Endothelial cell of umbilical vein (primary cell): ENCODE results near the gene CNTRL. TPM values are rescaled to one million over a fixed set of nuclear protein-coding genes. Genes with fewer than 3 reads are reported as not detected.

Source experiments
- BruUV-seq: library from RNA; stranded (reverse); fragments of 400-500 nt; replicated peaks from 2 replicates; lab custom pipeline; 2021; lab: Mats Ljungman, UMichigan
- CTCF ChIA-PET: fragments of 300-600, 350-600 bp; sonication (Branson Sonifier 250); formaldehyde crosslinking; loops from one replicate; lab custom pipeline; 2021; ENCODE audit warnings: antibody characterized with exemption, inconsistent platforms; lab: Charles Lee
- POLR2A ChIA-PET: fragments of 300-600, 350-600 bp; sonication (Branson Sonifier 250); formaldehyde crosslinking; loops from one replicate; lab custom pipeline; 2021; ENCODE audit warnings: antibody characterized with exemption, inconsistent platforms; lab: Charles Lee
- DNase-seq: peaks from one replicate; pipeline ENCODE4 v3.0.0-alpha.2; 2011; ENCODE audit warnings: low read depth, low spot score
- FAIRE-seq: peaks from 2 replicates; lab custom pipeline; 2011; peaks lifted over from hg19 to GRCh38; lab: Jason Lieb, UNC
- H2AFZ ChIP-seq: 2 replicates; pipeline ENCODE4 v1.6.0; 2012; ENCODE audit warnings: low read depth, low read length, control low read depth, inconsistent platforms
- H3K27ac ChIP-seq: 2 replicates; pipeline ENCODE4 v1.5.1; 2011; ENCODE audit warnings: low read depth, mild to moderate bottlenecking, control low read depth, low read length, moderate library complexity; ENCODE audit not compliant: insufficient read depth
- H3K27me3 ChIP-seq, 2 experiments: 2 replicates each; pipeline versions ENCODE4 v1.6.0 to v1.6.1; 2011; ENCODE audit warnings: low read length in 2 of 2, mixed read lengths in 1 of 2; ENCODE audit not compliant: control insufficient read depth in 2 of 2, insufficient read depth in 2 of 2
- H3K36me3 ChIP-seq, 2 experiments: 2 replicates in 1 of 2; 3 replicates in 1 of 2; pipeline ENCODE4 v1.5.1; 2011; ENCODE audit warnings: low read length in 2 of 2, mild to moderate bottlenecking in 1 of 2, moderate library complexity in 1 of 2; ENCODE audit not compliant: control insufficient read depth in 2 of 2, insufficient read depth in 2 of 2; ENCODE audit errors: extremely low read depth in 1 of 2
- H3K4me1 ChIP-seq: 3 replicates; pipeline ENCODE4 v1.5.1; 2011; ENCODE audit warnings: mild to moderate bottlenecking, low read length; ENCODE audit not compliant: control insufficient read depth, insufficient read depth; ENCODE audit errors: extremely low read depth
- H3K4me2 ChIP-seq: 2 replicates; pipeline ENCODE4 v1.6.1; 2011; ENCODE audit warnings: low read length, control low read depth, mixed read lengths; ENCODE audit not compliant: insufficient read depth
- H3K4me3 ChIP-seq, 3 experiments: fragments of 200-600 bp in 1 of 3; sonication (generic), shearing (Covaris generic) in 1 of 3; replicated peaks in 1 of 3; 2 replicates each; pipeline ENCODE4 v1.5.1; 2011 to 2016; ENCODE audit warnings: control low read depth in 3 of 3, low read length in 3 of 3, mild to moderate bottlenecking in 2 of 3, inconsistent platforms in 1 of 3, low read depth in 1 of 3, moderate library complexity in 1 of 3; ENCODE audit not compliant: insufficient read depth in 1 of 3
- H3K79me2 ChIP-seq: 2 replicates; pipeline ENCODE4 v1.6.0; 2012; ENCODE audit warnings: low read length, inconsistent platforms; ENCODE audit not compliant: control insufficient read depth, insufficient read depth
- H3K9ac ChIP-seq: replicated peaks from 2 replicates; pipeline ENCODE3; 2011; ENCODE audit warnings: low read length, control low read depth; ENCODE audit not compliant: insufficient read depth; ENCODE audit errors: extremely low read depth
- H3K9me1 ChIP-seq: replicated peaks from 3 replicates; pipeline ENCODE4 v1.6.0; 2011; ENCODE audit warnings: mild to moderate bottlenecking, low read length; ENCODE audit not compliant: control insufficient read depth, insufficient read depth; ENCODE audit errors: extremely low read depth
- H3K9me3 ChIP-seq: replicated peaks from 2 replicates; pipeline ENCODE4 v1.5.1; 2012; ENCODE audit warnings: low read length, inconsistent platforms; ENCODE audit not compliant: control insufficient read depth, insufficient read depth
- H4K20me1 ChIP-seq: replicated peaks from 2 replicates; pipeline ENCODE3; 2011; ENCODE audit warnings: mild to moderate bottlenecking, low read length; ENCODE audit not compliant: control insufficient read depth, insufficient read depth; ENCODE audit errors: extremely low read depth
- EZH2 ChIP-seq: IDR thresholded peaks from 2 replicates; pipeline ENCODE4 v1.6.1; 2012; ENCODE audit warnings: borderline replicate concordance, low read depth, mild to moderate bottlenecking, moderate library complexity, low read length, inconsistent platforms; ENCODE audit not compliant: severe bottlenecking
- JUN ChIP-seq: IDR thresholded peaks from 2 replicates; pipeline ENCODE4 v1.6.1; 2011; ENCODE audit warnings: borderline replicate concordance, low read depth; ENCODE audit not compliant: insufficient read length, insufficient read depth
- MYC ChIP-seq: IDR thresholded peaks from one replicate; pipeline ENCODE4 v1.6.1; 2011; ENCODE audit warnings: mild to moderate bottlenecking, low read depth, low read length
- dilution Hi-C: fragments of 300-500 bp; cut with MboI; formaldehyde crosslinking; loops from one replicate; pipeline ENCODE4 v1.15.0; 2019; ENCODE audit warnings: low sequenced_read_pairs; ENCODE audit not compliant: extremely low pct_ligation_motif_present
- intact Hi-C: fragments of 100-400 bp; cut with micrococcal nuclease; formaldehyde crosslinking; loops from one replicate; pipeline ENCODE4 v1.10.0; 2022
- polyA plus RNA-seq, 4 experiments: library from polyadenylated mRNA; depleted of rRNA in 3 of 4; stranded (reverse) in 3 of 4; unstranded in 1 of 4; fragments of >200 nt; gene quantifications; 2 replicates each; pipeline versions ENCODE4 v1.2.1 to v1.2.3, GENCODE V29; 2011 to 2012; ENCODE audit warnings: missing spikeins in 1 of 4
- total RNA-seq: library from RNA; stranded (reverse); gene quantifications from 2 replicates; pipeline ENCODE4 v1.2.3, GENCODE V29; 2021
- TF ChIP-seq, protein P1 (sequence below): IDR thresholded peaks from 2 replicates; pipeline ENCODE4 v1.6.1; 2011; ENCODE audit not compliant: insufficient read depth, insufficient read length

CNTRL gene
- total and polyA plus RNA-seq, 2 donors (not counting 3 experiments of a cell fraction or from before 2014, with no cell fraction given) = 6.1 to 21.8 TPM

DNA sequence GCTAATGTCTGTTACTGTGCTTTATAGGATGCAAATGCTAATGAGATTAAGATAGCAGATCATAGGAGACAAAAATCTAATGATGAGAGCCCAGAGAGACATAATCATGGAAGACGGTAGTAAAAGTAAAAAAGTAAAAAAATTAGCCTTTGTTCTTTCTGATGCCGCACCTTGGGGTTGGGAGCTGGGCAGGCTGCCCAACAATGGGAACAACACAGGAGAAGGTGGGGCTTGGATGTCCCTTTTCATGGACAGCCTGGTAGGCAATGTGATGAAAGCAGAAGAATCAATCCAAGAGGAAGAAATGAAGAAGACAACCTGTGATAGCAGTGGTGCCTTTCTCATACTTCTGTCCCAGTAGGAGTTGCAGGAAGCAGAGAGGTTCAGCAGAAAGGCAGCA, 69.7 kb downstream of the CNTRL start:
- Histone ChIP-seq H3K79me2 (no peaks in the 10 kb centered on the region), H3K36me3 (peaks cover 30 to 42% of the 10 kb centered on the region in 2 experiments), H3K27ac (no peak overlapping the region), H3K4me1 (no peaks in the 10 kb centered on the region), H2AFZ (no peak overlapping the region), H3K9me1 (no peaks in the 10 kb centered on the region), H3K9me3 (no peaks in the 10 kb centered on the region), H3K9ac (no peak overlapping the region), H3K4me2 (no peak overlapping the region), H4K20me1 (no peaks in the 10 kb centered on the region), H3K4me3 (no peak overlapping the region), H3K27me3 (no peaks in the 10 kb centered on the region)
- POLR2A ChIA-PET = no interaction called here
- no peak for TF ChIP-seq MYC
- intact Hi-C loops (no loop called here), dilution Hi-C loops (no loop called here)
- CTCF ChIA-PET = interaction anchor here (1.0 kb wide), 1 partner anchor 388 kb away, joined by 3 read pairs; no protein-coding TSS in a partner anchor
- DNase-seq (no peak), FAIRE-seq (no peak)
- BruUV-seq = no TSS peak

DNA sequence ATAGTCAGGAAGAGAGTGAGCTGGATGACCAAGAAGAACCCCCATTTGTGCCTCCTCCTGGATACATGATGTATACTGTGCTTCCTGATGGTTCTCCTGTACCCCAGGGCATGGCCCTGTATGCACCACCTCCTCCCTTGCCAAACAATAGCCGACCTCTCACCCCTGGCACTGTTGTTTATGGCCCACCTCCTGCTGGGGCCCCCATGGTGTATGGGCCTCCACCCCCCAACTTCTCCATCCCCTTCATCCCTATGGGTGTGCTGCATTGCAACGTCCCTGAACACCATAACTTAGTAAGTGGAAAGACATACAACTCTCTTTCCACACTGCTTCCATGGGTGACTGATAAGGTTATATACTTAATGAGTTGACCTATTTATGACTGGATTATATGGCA, 75.4 kb downstream of the CNTRL start:
- Histone ChIP-seq H3K9ac (no peak overlapping the region), H3K27me3 (no peaks in the 10 kb centered on the region), H4K20me1 (no peaks in the 10 kb centered on the region), H3K4me1 (no peaks in the 10 kb centered on the region), H3K36me3 (peaks cover 14 to 33% of the 10 kb centered on the region in 2 experiments), H3K27ac (no peak overlapping the region), H3K4me3 (no peak overlapping the region), H3K9me1 (no peaks in the 10 kb centered on the region), H2AFZ (no peak overlapping the region), H3K79me2 (no peaks in the 10 kb centered on the region), H3K9me3 (no peaks in the 10 kb centered on the region), H3K4me2 (no peak overlapping the region)
- POLR2A ChIA-PET = no interaction called here
- dilution Hi-C loops = no loop called here
- BruUV-seq = no TSS peak
- CTCF ChIA-PET = no interaction called here
- DNase-seq (no peak), FAIRE-seq (no peak)
- TF ChIP-seq, protein P1, sequence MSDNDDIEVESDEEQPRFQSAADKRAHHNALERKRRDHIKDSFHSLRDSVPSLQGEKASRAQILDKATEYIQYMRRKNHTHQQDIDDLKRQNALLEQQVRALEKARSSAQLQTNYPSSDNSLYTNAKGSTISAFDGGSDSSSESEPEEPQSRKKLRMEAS = no peak
- TF ChIP-seq JUN (no peak), EZH2 (no peak)
- intact Hi-C loops = no loop called here
